Mesendoderm (in vitro differentiated cells): ENCODE data around the gene RAPGEF3.

Experiments
- DNase-seq: peaks from one replicate; pipeline ENCODE4 v3.0.0; 2013
- H2AK5ac ChIP-seq: 2 replicates; pipeline ENCODE4 v1.6.1; 2013; ENCODE audit warnings: low read length, inconsistent platforms
- H2BK120ac ChIP-seq: 2 replicates; pipeline ENCODE4 v1.6.1; 2013; ENCODE audit warnings: low read depth, mild to moderate bottlenecking, low read length, moderate library complexity, mixed read lengths
- H2BK15ac ChIP-seq: replicated peaks from 2 replicates; pipeline ENCODE4 v1.6.1; 2013; ENCODE audit warnings: low read depth, mild to moderate bottlenecking, moderate library complexity
- H2BK5ac ChIP-seq: 2 replicates; pipeline ENCODE4 v1.6.1; 2013; ENCODE audit warnings: low read length, inconsistent platforms
- H3K18ac ChIP-seq: 2 replicates; pipeline ENCODE4 v1.6.1; 2013; ENCODE audit warnings: mild to moderate bottlenecking, low read length, mixed read lengths
- H3K23ac ChIP-seq: one replicate; pipeline ENCODE4 v1.6.1; 2013; ENCODE audit warnings: low read length
- H3K27ac ChIP-seq: 2 replicates; pipeline ENCODE4 v1.5.1; 2013; ENCODE audit warnings: low read depth, mild to moderate bottlenecking, inconsistent platforms, low read length, moderate library complexity
- H3K27me3 ChIP-seq: 2 replicates; pipeline ENCODE4 v1.6.1; 2013; ENCODE audit warnings: low read length, control low read depth, mild to moderate bottlenecking, inconsistent platforms; ENCODE audit not compliant: insufficient read depth, poor library complexity
- H3K36me3 ChIP-seq: 2 replicates; pipeline ENCODE4 v1.6.1; 2013; ENCODE audit warnings: low read length, inconsistent platforms; ENCODE audit not compliant: control insufficient read depth, insufficient read depth
- H3K4ac ChIP-seq: one replicate; pipeline ENCODE4 v1.6.1; 2013; ENCODE audit warnings: low read depth, mild to moderate bottlenecking, low read length, moderate library complexity
- H3K4me1 ChIP-seq: 2 replicates; pipeline ENCODE4 v1.6.1; 2013; ENCODE audit warnings: low read depth, low read length, inconsistent platforms; ENCODE audit not compliant: control insufficient read depth
- H3K4me2 ChIP-seq: 2 replicates; pipeline ENCODE4 v1.6.1; 2013; ENCODE audit warnings: low read length
- H3K4me3 ChIP-seq: 2 replicates; pipeline ENCODE4 v1.5.1; 2013; ENCODE audit warnings: mild to moderate bottlenecking, low read length
- H3K56ac ChIP-seq: one replicate; pipeline ENCODE4 v1.6.1; 2013; ENCODE audit warnings: low read length
- H3K79me1 ChIP-seq: 2 replicates; pipeline ENCODE4 v1.6.1; 2013; ENCODE audit warnings: low read length, inconsistent platforms
- H3K79me2 ChIP-seq: 2 replicates; pipeline ENCODE4 v1.6.1; 2013; ENCODE audit warnings: mild to moderate bottlenecking, low read length; ENCODE audit not compliant: control insufficient read depth, insufficient read depth
- H3K9ac ChIP-seq: 2 replicates; pipeline ENCODE4 v1.6.1; 2013; ENCODE audit warnings: low read length, inconsistent platforms
- H4K5ac ChIP-seq: one replicate; pipeline ENCODE4 v1.6.1; 2013; ENCODE audit warnings: low read length
- H4K8ac ChIP-seq: one replicate; pipeline ENCODE4 v1.6.1; 2013; ENCODE audit warnings: low read depth, mild to moderate bottlenecking, control low read depth, low read length, moderate library complexity
- WGBS: extraction: QIAGEN DNeasy Blood & Tissue Kit; methylation state at CpG from one replicate; pipeline ENCODE4 v1.1.7; 2013; ENCODE audit warnings: low lambda C conversion rate, missing lambda C conversion rate; ENCODE audit not compliant: insufficient coverage; ENCODE audit errors: extremely low coverage; 5-methylcytosine and 5-hydroxymethylcytosine counted together

RAPGEF3 gene

DNA sequence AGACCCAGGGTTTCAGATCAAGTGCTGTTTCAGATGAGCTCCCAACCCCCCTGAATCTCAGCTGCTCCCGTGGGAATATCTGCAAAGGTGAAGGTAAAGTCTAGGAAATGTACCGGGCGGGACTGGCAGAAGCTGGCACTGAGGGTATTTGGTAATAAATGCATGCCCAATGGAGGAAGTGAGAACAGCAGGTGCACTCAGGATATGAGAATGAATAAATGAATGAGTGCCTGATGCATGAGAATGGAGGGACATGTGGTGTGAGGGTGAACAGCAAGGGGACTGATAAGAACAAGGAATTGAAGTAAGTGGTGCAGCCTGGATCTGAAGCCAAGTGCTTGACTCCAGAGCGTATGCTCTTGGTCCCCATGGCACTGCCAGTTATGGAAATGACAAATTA, 11.6 kb downstream of the RAPGEF3 start:
- H3K23ac ChIP-seq: no peak overlapping the region

GRCh38 chr12:47746523-47746922, 12.2 kb downstream of the RAPGEF3 start:
- no peak for DNase-seq
- WGBS: no CpG with 5 or more reads among the region's 7 CpGs
- Histone ChIP-seq H3K56ac (no peak overlapping the region), H3K4ac (no peak overlapping the region), H3K79me1 (no peaks in the 10 kb centered on the region), H3K23ac (no peak overlapping the region), H3K18ac (no peak overlapping the region), H3K79me2 (no peaks in the 10 kb centered on the region), H3K9ac (no peak overlapping the region), H3K4me2 (no peak overlapping the region), H2BK5ac (no peak overlapping the region), H3K27me3 (no peaks in the 10 kb centered on the region), H3K4me1 (no peaks in the 10 kb centered on the region), H2AK5ac (no peak overlapping the region), H3K36me3 (no peaks in the 10 kb centered on the region), H3K4me3 (no peak overlapping the region), H2BK120ac (no peak overlapping the region), H2BK15ac (no peak overlapping the region), H4K8ac (no peak overlapping the region), H3K27ac (no peak overlapping the region), H4K5ac (no peak overlapping the region)

More for the DNA sequence above, 11.6 kb downstream of the RAPGEF3 start:
- Histone ChIP-seq H3K4me1 (peaks cover 2% of the 10 kb centered on the region), H2AK5ac (no peak overlapping the region), H2BK5ac (no peak overlapping the region), H3K4me2 (no peak overlapping the region), H3K79me2 (no peaks in the 10 kb centered on the region), H3K36me3 (no peaks in the 10 kb centered on the region), H3K27me3 (no peaks in the 10 kb centered on the region), H3K18ac (no peak overlapping the region), H3K9ac (no peak overlapping the region), H2BK15ac (no peak overlapping the region), H3K79me1 (peaks cover 2% of the 10 kb centered on the region), H3K27ac (no peak overlapping the region), H2BK120ac (no peak overlapping the region), H3K4ac (no peak overlapping the region), H4K8ac (no peak overlapping the region), H3K4me3 (no peak overlapping the region), H3K56ac (no peak overlapping the region), H4K5ac (no peak overlapping the region)
- DNase-seq: no peak
- no CpG with 5 or more reads among the region's 4 CpGs for WGBS

GRCh38 chr12:47746073-47746472, 12.6 kb downstream of the RAPGEF3 start:
- no peak overlapping the region for H3K23ac ChIP-seq
- no peaks in the 10 kb centered on the region for H3K27me3 ChIP-seq
- H4K5ac ChIP-seq: no peak overlapping the region
- no peak overlapping the region for H4K8ac ChIP-seq
- no peaks in the 10 kb centered on the region for H3K4me1 ChIP-seq
- no peaks in the 10 kb centered on the region for H3K36me3 ChIP-seq
- H3K27ac ChIP-seq: no peak overlapping the region
- no peaks in the 10 kb centered on the region for H3K79me2 ChIP-seq
- no peak overlapping the region for H2BK120ac ChIP-seq
- H3K9ac ChIP-seq: no peak overlapping the region
- no peak overlapping the region for H3K4me3 ChIP-seq
- H2BK15ac ChIP-seq: no peak overlapping the region
- no CpG with 5 or more reads among the region's 5 CpGs for WGBS
- no peak for DNase-seq
- H3K56ac ChIP-seq: no peak overlapping the region
- H3K79me1 ChIP-seq: no peaks in the 10 kb centered on the region
- H3K4me2 ChIP-seq: no peak overlapping the region
- no peak overlapping the region for H3K4ac ChIP-seq
- no peak overlapping the region for H2BK5ac ChIP-seq
- H2AK5ac ChIP-seq: no peak overlapping the region
- no peak overlapping the region for H3K18ac ChIP-seq

- no peak overlapping the region for H3K18ac ChIP-seq
- H3K4ac ChIP-seq: no peak overlapping the region
- WGBS: no CpG with 5 or more reads among the region's 16 CpGs
- no peak overlapping the region for H2AK5ac ChIP-seq
- H2BK15ac ChIP-seq: no peak overlapping the region
- H3K9ac ChIP-seq: no peak overlapping the region
- H2BK5ac ChIP-seq: no peak overlapping the region
- no peaks in the 10 kb centered on the region for H3K79me2 ChIP-seq
- DNase-seq: no peak
- no peak overlapping the region for H3K4me2 ChIP-seq
- no peaks in the 10 kb centered on the region for H3K36me3 ChIP-seq
- H4K8ac ChIP-seq: no peak overlapping the region
- H4K5ac ChIP-seq: no peak overlapping the region
- no peak overlapping the region for H2BK120ac ChIP-seq
- H3K4me3 ChIP-seq: no peak overlapping the region
- no peaks in the 10 kb centered on the region for H3K4me1 ChIP-seq
- H3K23ac ChIP-seq: no peak overlapping the region
- H3K27ac ChIP-seq: no peak overlapping the region
- H3K79me1 ChIP-seq: no peaks in the 10 kb centered on the region
- no peak overlapping the region for H3K56ac ChIP-seq
- no peaks in the 10 kb centered on the region for H3K27me3 ChIP-seq
Observed at GRCh38 chr12:47745485-47746041, 13.1 kb downstream of the RAPGEF3 start.

DNA sequence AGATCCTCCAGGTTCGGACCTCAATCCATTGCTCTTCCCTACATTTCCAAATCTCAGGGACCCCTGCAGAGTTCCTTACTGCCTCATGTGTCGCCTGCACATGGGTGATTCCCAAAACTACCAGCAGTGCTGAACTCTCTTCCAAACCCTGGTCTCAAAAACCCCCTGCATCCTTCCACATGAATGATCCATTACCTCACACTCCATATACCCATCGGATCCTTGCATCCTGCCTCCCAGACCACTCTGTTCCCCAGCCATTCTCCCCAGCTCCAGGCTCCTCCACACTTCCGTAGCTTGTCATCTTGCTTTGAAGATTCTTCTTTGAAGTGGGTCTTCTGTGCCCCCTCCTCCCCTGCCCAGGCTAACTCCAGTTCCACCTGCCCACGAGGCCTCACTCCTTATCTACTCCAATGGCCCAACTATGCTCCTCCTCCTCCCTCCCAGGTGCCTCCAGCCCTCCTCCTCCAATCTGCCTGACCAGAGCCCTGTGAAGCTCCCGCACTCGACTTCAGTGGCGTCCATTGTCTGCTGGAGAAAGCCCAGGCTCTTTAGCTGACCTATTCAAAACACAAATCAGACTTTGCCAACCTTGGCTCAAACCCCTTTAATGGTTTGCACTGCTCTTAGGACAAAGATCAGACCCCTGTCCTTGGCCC, 13.8 kb downstream of the RAPGEF3 start:
- H3K4me1 ChIP-seq: no peaks in the 10 kb centered on the region
- no peak overlapping the region for H3K9ac ChIP-seq
- no peak overlapping the region for H2AK5ac ChIP-seq
- no peak overlapping the region for H2BK120ac ChIP-seq
- H3K79me1 ChIP-seq: no peaks in the 10 kb centered on the region
- WGBS: no CpG with 5 or more reads among the region's 8 CpGs
- DNase-seq: no peak
- no peaks in the 10 kb centered on the region for H3K36me3 ChIP-seq
- H4K8ac ChIP-seq: no peak overlapping the region
- no peak overlapping the region for H3K4ac ChIP-seq
- H3K18ac ChIP-seq: no peak overlapping the region
- no peaks in the 10 kb centered on the region for H3K79me2 ChIP-seq
- H3K4me3 ChIP-seq: no peak overlapping the region
- H3K56ac ChIP-seq: no peak overlapping the region
- H3K27me3 ChIP-seq: no peaks in the 10 kb centered on the region
- no peak overlapping the region for H3K27ac ChIP-seq
- no peak overlapping the region for H2BK15ac ChIP-seq
- no peak overlapping the region for H3K4me2 ChIP-seq
- no peak overlapping the region for H4K5ac ChIP-seq
- H2BK5ac ChIP-seq: no peak overlapping the region
- no peak overlapping the region for H3K23ac ChIP-seq
